Neural crest cell (in vitro differentiated cells): ENCODE results near the gene MESP2. TPM values are rescaled to one million over a fixed set of nuclear protein-coding genes. Genes with fewer than 3 reads are reported as not detected.
"Not testable (repeated sequence)": the region's sequence is repeated elsewhere in the genome, so short reads cannot be mapped to it uniquely, and the experiment has no call there.

Experiments
- DNase-seq: peaks from one replicate; pipeline ENCODE4 v3.0.0; 2021; ENCODE audit warnings: low read depth, mixed read lengths, low spot score
- H3K27ac Mint-ChIP-seq: one replicate; pipeline ENCODE4 v1.8.0; 2021; ENCODE audit warnings: mild to moderate bottlenecking, mixed read lengths; ENCODE audit not compliant: unreplicated experiment
- H3K27me3 Mint-ChIP-seq: 2 replicates; pipeline ENCODE4 v1.8.0; 2021; ENCODE audit warnings: low read depth, mild to moderate bottlenecking, mixed read lengths
- H3K36me3 Mint-ChIP-seq: 2 replicates; pipeline ENCODE4 v1.8.0; 2021; ENCODE audit warnings: low read depth, mild to moderate bottlenecking, mixed read lengths
- H3K4me1 Mint-ChIP-seq: 2 replicates; pipeline ENCODE4 v1.8.0; 2021; ENCODE audit warnings: mixed read lengths
- H3K4me3 Mint-ChIP-seq: one replicate; pipeline ENCODE4 v1.8.0; 2021; ENCODE audit warnings: mild to moderate bottlenecking, mixed read lengths
- H3K9me3 Mint-ChIP-seq: 2 replicates; pipeline ENCODE4 v1.8.0; 2021; ENCODE audit warnings: mixed read lengths
- CTCF ChIP-seq: fragments of 200-600 bp; sonication (generic); conservative IDR thresholded peaks from 2 replicates; pipeline ENCODE4 v1.5.0; 2021; ENCODE audit warnings: antibody characterized with exemption, mild to moderate bottlenecking
- total RNA-seq: library from RNA; stranded (reverse); gene quantifications from 2 replicates; pipeline ENCODE4 v1.2.1, GENCODE V29; 2021

The MESP2 gene
- total RNA-seq, 1 donor from 2014 or later: 0.42 TPM

GRCh38 chr15:89781891-89782618, 5.9 kb downstream of the MESP2 start:
- H3K4me1 Mint-ChIP-seq: peaks cover 13% of the 10 kb centered on the region
- H3K36me3 Mint-ChIP-seq: no peaks in the 10 kb centered on the region
- DNase-seq: no peak
- TF ChIP-seq CTCF: no peak
- H3K27ac Mint-ChIP-seq: no peak overlapping the region
- H3K4me3 Mint-ChIP-seq: no peak overlapping the region
- no peaks in the 10 kb centered on the region for H3K9me3 Mint-ChIP-seq
- peaks cover 16% of the 10 kb centered on the region for H3K27me3 Mint-ChIP-seq

GRCh38 chr15:89782619-89782950, 6.5 kb downstream of the MESP2 start:
- H3K27me3 Mint-ChIP-seq: peaks cover 11% of the 10 kb centered on the region
- H3K9me3 Mint-ChIP-seq, H3K27ac Mint-ChIP-seq: not testable (repeated sequence)

GRCh38 chr15:89783111-89783860, 7.2 kb downstream of the MESP2 start:
- no peak for DNase-seq
- H3K27me3 Mint-ChIP-seq: peaks cover 9% of the 10 kb centered on the region
- no peak overlapping the region for H3K4me3 Mint-ChIP-seq
- no peak overlapping the region for H3K27ac Mint-ChIP-seq
- H3K36me3 Mint-ChIP-seq: peaks cover 5% of the 10 kb centered on the region
- H3K4me1 Mint-ChIP-seq: peaks cover 13% of the 10 kb centered on the region
- H3K9me3 Mint-ChIP-seq: peaks cover 8% of the 10 kb centered on the region
- no peak for TF ChIP-seq CTCF

More at GRCh38 chr15:89782619-89782950, 6.5 kb downstream of the MESP2 start:
- not testable (repeated sequence) for H3K36me3 Mint-ChIP-seq, DNase-seq, H3K4me3 Mint-ChIP-seq
- H3K4me1 Mint-ChIP-seq: peaks cover 13% of the 10 kb centered on the region

GRCh38 chr15:89783861-89784685, 7.9 kb downstream of the MESP2 start:
- no peak overlapping the region for H3K27ac Mint-ChIP-seq
- DNase-seq: no peak

GRCh38 chr15:89784686-89784960, 8.5 kb downstream of the MESP2 start:
- TF ChIP-seq CTCF: no peak

More at GRCh38 chr15:89783861-89784685, 7.9 kb downstream of the MESP2 start:
- peaks cover 8% of the 10 kb centered on the region for H3K9me3 Mint-ChIP-seq
- TF ChIP-seq CTCF: no peak
- H3K27me3 Mint-ChIP-seq: peaks cover 3% of the 10 kb centered on the region
- peaks cover 13% of the 10 kb centered on the region for H3K4me1 Mint-ChIP-seq
- peaks cover 5% of the 10 kb centered on the region for H3K36me3 Mint-ChIP-seq
- H3K4me3 Mint-ChIP-seq: no peak overlapping the region

More at GRCh38 chr15:89784686-89784960, 8.5 kb downstream of the MESP2 start:
- Mint-ChIP-seq H3K4me3 (no peak overlapping the region), H3K27me3 (peaks cover 3% of the 10 kb centered on the region), H3K36me3 (peaks cover 5% of the 10 kb centered on the region), H3K9me3 (peaks cover 8% of the 10 kb centered on the region), H3K4me1 (peaks cover 13% of the 10 kb centered on the region), H3K27ac (no peak overlapping the region)
- DNase-seq: no peak
